Thoracic aorta (tissue), 2 donors: Measurements from ENCODE around the gene XPNPEP1. TPM values are rescaled to one million over a fixed set of nuclear protein-coding genes. Genes with fewer than 3 reads are reported as not detected.
A peak's percentile ranks its signal among the peaks of the same experiment; 100 is the strongest.

ENCODE experiments used
- ATAC-seq: fragments of 150-250 bp; one replicate; pipeline ENCODE4 v1.8.0; 2017; ENCODE audit warnings: low read depth; ENCODE audit not compliant: insufficient number of reproducible peaks, low FRiP score
- DNase-seq: peaks from one replicate; pipeline ENCODE4 v3.0.0-alpha.2; 2020; ENCODE audit warnings: low spot score
- H3K27ac ChIP-seq, 2 donors: fragments of 200-600 bp; sonication (generic); 1 replicate in 1 of 2; 2 replicates in 1 of 2; pipeline ENCODE4 v1.5.1; 2016; ENCODE audit warnings: mild to moderate bottlenecking in 2 of 2, moderate library complexity in 2 of 2
- H3K27me3 ChIP-seq: fragments of 200-600 bp; sonication (generic); replicated peaks from 2 replicates; pipeline ENCODE4 v1.6.0; 2016; ENCODE audit warnings: mild to moderate bottlenecking; ENCODE audit not compliant: insufficient read depth
- H3K36me3 ChIP-seq: fragments of 200-600 bp; sonication (generic); one replicate; pipeline ENCODE4 v1.5.1; 2016
- H3K4me1 ChIP-seq, 2 donors: fragments of 200-600 bp; sonication (generic); 1 replicate in 1 of 2; 2 replicates in 1 of 2; pipeline versions ENCODE4 v1.5.1 to v1.6.0; 2016; ENCODE audit warnings: low read depth in 2 of 2, mild to moderate bottlenecking in 1 of 2; ENCODE audit not compliant: control insufficient read depth in 1 of 2
- H3K4me3 ChIP-seq: fragments of 200-600 bp; sonication (generic); 2 replicates; pipeline ENCODE4 v1.5.1; 2016; ENCODE audit warnings: mild to moderate bottlenecking
- H3K9me3 ChIP-seq: fragments of 200-600 bp; sonication (generic); 2 replicates; pipeline ENCODE4 v1.5.1; 2016
- total RNA-seq, 2 donors: library from RNA; depleted of rRNA; stranded (reverse); fragments of >200 nt; gene quantifications; one replicate each; pipeline versions ENCODE4 v1.1.0 to v1.2.3, GENCODE V29; 2016
- TF ChIP-seq, protein P1 (sequence below): fragments of 200-600 bp; sonication (generic); IDR thresholded peaks from one replicate; pipeline ENCODE4 v1.5.1; 2019; ENCODE audit warnings: antibody characterized with exemption

The XPNPEP1 gene
- total RNA-seq, 2 donors from 2014 or later, result 36.0 to 86.0 TPM

- Histone ChIP-seq H3K9me3 (no peaks in the 10 kb centered on the region), H3K4me1 (peaks cover 11 to 16% of the 10 kb centered on the region in 2 donors), H3K4me3 (no peak overlapping the region), H3K27ac (no peak overlapping the region), H3K27me3 (no peaks in the 10 kb centered on the region), H3K36me3 (no peaks in the 10 kb centered on the region)
- no peak for DNase-seq
- TF ChIP-seq, protein P1, sequence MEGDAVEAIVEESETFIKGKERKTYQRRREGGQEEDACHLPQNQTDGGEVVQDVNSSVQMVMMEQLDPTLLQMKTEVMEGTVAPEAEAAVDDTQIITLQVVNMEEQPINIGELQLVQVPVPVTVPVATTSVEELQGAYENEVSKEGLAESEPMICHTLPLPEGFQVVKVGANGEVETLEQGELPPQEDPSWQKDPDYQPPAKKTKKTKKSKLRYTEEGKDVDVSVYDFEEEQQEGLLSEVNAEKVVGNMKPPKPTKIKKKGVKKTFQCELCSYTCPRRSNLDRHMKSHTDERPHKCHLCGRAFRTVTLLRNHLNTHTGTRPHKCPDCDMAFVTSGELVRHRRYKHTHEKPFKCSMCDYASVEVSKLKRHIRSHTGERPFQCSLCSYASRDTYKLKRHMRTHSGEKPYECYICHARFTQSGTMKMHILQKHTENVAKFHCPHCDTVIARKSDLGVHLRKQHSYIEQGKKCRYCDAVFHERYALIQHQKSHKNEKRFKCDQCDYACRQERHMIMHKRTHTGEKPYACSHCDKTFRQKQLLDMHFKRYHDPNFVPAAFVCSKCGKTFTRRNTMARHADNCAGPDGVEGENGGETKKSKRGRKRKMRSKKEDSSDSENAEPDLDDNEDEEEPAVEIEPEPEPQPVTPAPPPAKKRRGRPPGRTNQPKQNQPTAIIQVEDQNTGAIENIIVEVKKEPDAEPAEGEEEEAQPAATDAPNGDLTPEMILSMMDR, result no peak
- no peak for ATAC-seq
Measured at GRCh38 chr10:109926825-109927224, 3.5 kb upstream of the XPNPEP1 start.

- ATAC-seq (no peak), DNase-seq (no peak)
- Histone ChIP-seq H3K27me3 (no peaks in the 10 kb centered on the region), H3K4me3 (no peak overlapping the region), H3K9me3 (no peaks in the 10 kb centered on the region), H3K4me1 (peaks cover 14 to 20% of the 10 kb centered on the region in 2 donors), H3K36me3 (no peaks in the 10 kb centered on the region), H3K27ac (no peak overlapping the region)
- TF ChIP-seq, protein P1, result no peak
Measured at GRCh38 chr10:109926061-109926745, 2.9 kb upstream of the XPNPEP1 start.

DNA sequence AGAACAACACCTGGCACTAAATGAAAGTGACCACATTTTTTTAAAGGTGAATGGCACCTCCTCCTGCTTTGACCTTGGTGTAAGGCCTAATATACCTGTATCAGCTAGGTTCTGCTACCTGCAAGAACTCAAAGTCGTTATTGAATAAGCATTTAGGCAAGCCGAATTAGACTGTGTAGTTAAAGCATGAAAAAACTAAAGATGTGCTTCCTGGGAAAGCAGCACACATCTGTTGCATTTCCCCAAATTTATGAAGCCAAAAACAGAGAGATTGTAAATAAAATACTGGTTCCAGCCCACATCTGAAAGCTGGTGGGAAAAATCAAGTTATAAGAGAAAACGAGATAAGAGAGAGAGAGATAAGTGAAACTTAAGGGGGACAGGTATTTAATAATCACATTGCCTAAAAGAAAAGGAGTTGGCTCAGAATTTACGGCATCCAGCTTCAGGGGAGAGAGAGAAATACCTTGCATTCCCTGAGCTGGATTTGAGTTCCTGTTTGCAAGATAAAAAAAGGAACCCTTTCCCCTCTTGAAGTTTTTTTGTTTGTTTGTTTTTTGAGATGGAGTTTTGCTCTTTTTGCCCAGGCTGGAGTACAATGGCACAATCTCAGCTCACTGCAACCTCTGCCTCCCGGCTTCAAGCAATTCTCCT, 1.8 kb upstream of the XPNPEP1 start:
- no peaks in the 10 kb centered on the region for H3K36me3 ChIP-seq
- H3K4me3 ChIP-seq, result no peak overlapping the region
- peaks cover 14 to 26% of the 10 kb centered on the region in 2 donors for H3K4me1 ChIP-seq
- DNase-seq (no peak), ATAC-seq (no peak)
- H3K9me3 ChIP-seq, result no peaks in the 10 kb centered on the region
- H3K27ac ChIP-seq, result no peak overlapping the region
- TF ChIP-seq, protein P1, result no peak
- no peaks in the 10 kb centered on the region for H3K27me3 ChIP-seq

DNA sequence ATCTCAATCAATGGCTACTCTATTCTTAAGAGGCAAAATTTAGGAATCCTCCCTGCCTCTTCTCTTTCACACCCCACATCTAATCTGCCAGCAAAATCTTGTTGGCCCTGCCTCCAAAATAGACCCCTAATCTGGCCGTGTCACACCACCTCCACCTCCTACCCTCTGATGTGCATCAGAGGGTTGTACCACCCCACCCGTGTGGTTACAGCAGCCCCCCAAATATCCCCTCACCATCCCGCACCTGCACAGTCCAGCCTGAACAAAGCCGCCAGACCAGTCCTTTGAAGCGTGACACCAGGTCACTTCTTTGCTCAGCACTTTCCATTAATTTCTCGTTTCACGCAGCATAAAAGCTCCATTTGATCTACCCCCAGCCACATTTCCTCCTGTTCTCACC, 776 bp upstream of the XPNPEP1 start:
- H3K27me3 ChIP-seq, result no peaks in the 10 kb centered on the region
- DNase-seq (no peak), ATAC-seq (no peak)
- H3K4me3 ChIP-seq, result peak overlapping the region; percentile 94
- no peaks in the 10 kb centered on the region for H3K9me3 ChIP-seq
- H3K27ac ChIP-seq, result peak overlapping the region; percentile 86 to 95
- TF ChIP-seq, protein P1, result no peak
- H3K36me3 ChIP-seq, result no peaks in the 10 kb centered on the region
- H3K4me1 ChIP-seq, result peaks cover 14 to 26% of the 10 kb centered on the region in 2 donors

- Histone ChIP-seq H3K4me1 (peaks cover 10 to 26% of the 10 kb centered on the region in 2 donors), H3K4me3 (peak overlapping the region; percentile 94), H3K9me3 (no peaks in the 10 kb centered on the region), H3K27me3 (no peaks in the 10 kb centered on the region), H3K36me3 (no peaks in the 10 kb centered on the region), H3K27ac (peak overlapping the region; percentile 90 to 95)
- TF ChIP-seq, protein P1, result no peak
- ATAC-seq (no peak), DNase-seq (no peak)
Measured at GRCh38 chr10:109922358-109922975, 844 bp downstream of the XPNPEP1 start.
